WTC11 (cell line): Measurements from ENCODE around the gene MBP.

Source experiments
- ATF3 ChIP-seq: sonication (generic); formaldehyde crosslinking; conservative IDR thresholded peaks from 2 replicates; pipeline ENCODE4 v1.8.1; 2022; ENCODE audit warnings: mild to moderate bottlenecking, missing genetic modification reagents
- CTCF ChIP-seq: fragments of 200-600 bp; IDR thresholded peaks from 2 replicates; pipeline ENCODE4 v1.8.0; 2022; ENCODE audit warnings: antibody characterized with exemption
- ETV6 ChIP-seq: sonication (generic); formaldehyde crosslinking; IDR thresholded peaks from 2 replicates; pipeline ENCODE4 v1.8.1; 2022; ENCODE audit warnings: mild to moderate bottlenecking, missing genetic modification reagents

GRCh38 chr18:77131100-77131651, 1.4 kb downstream of the MBP start:
- TF ChIP-seq CTCF (no peak), ATF3 (CRISPR knock-in tag) (no peak), ETV6 (no peak)
